Measurements from ENCODE around the gene FRMD1.

FRMD1 gene

GRCh38 chr6:168061269-168062210, 17.5 kb downstream of the FRMD1 start:
- TF ChIP-seq CTCF (IDR thresholded peaks at IDR 0.05; ENCODE audit: insufficient read depth, low read depth, low read length, missing control alignments), result no peak
- no peak for DNase-seq (ENCODE audit: low read depth)
- H3K4me3 ChIP-seq (ENCODE audit: low read length), result no peak overlapping the region

GRCh38 chr6:168060521-168060931, 18.5 kb downstream of the FRMD1 start:
- no peak overlapping the region for H3K4me3 ChIP-seq (ENCODE audit: low read length)
- no peak for TF ChIP-seq CTCF (IDR thresholded peaks at IDR 0.05; ENCODE audit: insufficient read depth, low read depth, low read length, missing control alignments)
- no peak for DNase-seq (ENCODE audit: low read depth)

- no peak overlapping the region for H3K4me3 ChIP-seq (ENCODE audit: low read length)
- no peak for TF ChIP-seq CTCF (IDR thresholded peaks at IDR 0.05; ENCODE audit: insufficient read depth, low read depth, low read length, missing control alignments)
- DNase-seq (ENCODE audit: low read depth), result no peak
Measured at GRCh38 chr6:168058691-168059551, 20.1 kb downstream of the FRMD1 start.

GRCh38 chr6:168057836-168058235, 21.2 kb downstream of the FRMD1 start:
- no peak overlapping the region for H3K4me3 ChIP-seq (ENCODE audit: low read length)
- no peak for TF ChIP-seq CTCF (IDR thresholded peaks at IDR 0.05; ENCODE audit: insufficient read depth, low read depth, low read length, missing control alignments)
- DNase-seq (ENCODE audit: low read depth), result no peak

- H3K4me3 ChIP-seq (ENCODE audit: low read length), result no peak overlapping the region
- DNase-seq (ENCODE audit: low read depth), result no peak
- no peak for TF ChIP-seq CTCF (IDR thresholded peaks at IDR 0.05; ENCODE audit: insufficient read depth, low read depth, low read length, missing control alignments)
Measured at GRCh38 chr6:168056892-168057527, 22.0 kb downstream of the FRMD1 start.

- no peak overlapping the region for H3K4me3 ChIP-seq (ENCODE audit: low read length)
- no peak for TF ChIP-seq CTCF (IDR thresholded peaks at IDR 0.05; ENCODE audit: insufficient read depth, low read depth, low read length, missing control alignments)
- DNase-seq (ENCODE audit: low read depth), result no peak
Measured at GRCh38 chr6:168055696-168056489, 23.1 kb downstream of the FRMD1 start.

Measured in epithelial cell of esophagus (primary cell).